SK-N-SH treated with all-trans-retinoic acid at 6 μM for 48 hours (cell line): ENCODE results near the gene COBL.

ENCODE experiments used
- ARNTL ChIP-seq: fragments of 450-650 bp; formaldehyde crosslinking; IDR thresholded peaks from 2 replicates; pipeline ENCODE4 v1.5.0; 2020; ENCODE audit warnings: low read depth, mild to moderate bottlenecking, moderate library complexity, borderline replicate concordance
- BACH2 ChIP-seq: fragments of 250-450 bp; sonication (Bioruptor Pico); IDR thresholded peaks from 2 replicates; pipeline ENCODE4 v1.9.0; 2021; ENCODE audit warnings: mild to moderate bottlenecking, borderline replicate concordance
- CREB5 ChIP-seq: fragments of 250-450 bp; sonication (Bioruptor Pico); IDR thresholded peaks from 2 replicates; pipeline ENCODE4 v1.5.1; 2020; ENCODE audit warnings: low read depth, mild to moderate bottlenecking, moderate library complexity
- ESRRG ChIP-seq: fragments of 250-450 bp; sonication (Bioruptor Pico); IDR thresholded peaks from 2 replicates; pipeline ENCODE4 v1.6.1; 2021; ENCODE audit warnings: mild to moderate bottlenecking
- GLIS3 ChIP-seq: fragments of 250-450 bp; sonication (Bioruptor Pico); IDR thresholded peaks from 2 replicates; pipeline ENCODE4 v1.5.0; 2020; ENCODE audit warnings: mild to moderate bottlenecking, moderate library complexity
- PPARA ChIP-seq: fragments of 250-450 bp; sonication (Bioruptor Pico); IDR thresholded peaks from 2 replicates; pipeline ENCODE4 v1.5.0; 2020; ENCODE audit warnings: mild to moderate bottlenecking, borderline replicate concordance
- RARB ChIP-seq: fragments of 250-450 bp; sonication (Bioruptor Pico); IDR thresholded peaks from 2 replicates; pipeline ENCODE4 v1.8.0; 2021; ENCODE audit warnings: mild to moderate bottlenecking, moderate library complexity
- SNAI2 ChIP-seq: fragments of 250-450 bp; sonication (Bioruptor Pico); IDR thresholded peaks from 2 replicates; pipeline ENCODE4 v1.5.0; 2020; ENCODE audit warnings: mild to moderate bottlenecking, moderate library complexity
- ZC3H10 ChIP-seq: fragments of 250-450 bp; sonication (Bioruptor Pico); IDR thresholded peaks from 2 replicates; pipeline ENCODE4 v1.5.1; 2021; ENCODE audit warnings: mild to moderate bottlenecking, moderate library complexity
- ZFP3 ChIP-seq: fragments of 250-450 bp; sonication (Bioruptor Pico); IDR thresholded peaks from 2 replicates; pipeline ENCODE4 v1.5.0; 2020; ENCODE audit warnings: mild to moderate bottlenecking, moderate library complexity
- ZFP30 ChIP-seq: fragments of 450-650 bp; formaldehyde crosslinking; IDR thresholded peaks from 2 replicates; pipeline ENCODE4 v1.5.0; 2022; ENCODE audit warnings: mild to moderate bottlenecking, moderate library complexity
- ZNF70 ChIP-seq: fragments of 450-650 bp; formaldehyde crosslinking; IDR thresholded peaks from 2 replicates; pipeline ENCODE4 v1.5.0; 2020; ENCODE audit warnings: mild to moderate bottlenecking, moderate library complexity
- ZNF8 ChIP-seq: fragments of 450-650 bp; formaldehyde crosslinking; IDR thresholded peaks from 2 replicates; pipeline ENCODE4 v1.5.0; 2020; ENCODE audit warnings: mild to moderate bottlenecking, moderate library complexity

GRCh38 chr7:51326656-51327286 is 10.2 kb upstream of the COBL start:
- TF ChIP-seq CREB5 (CRISPR knock-in tag), result no peak
- no peak for TF ChIP-seq SNAI2 (CRISPR knock-in tag)
- no peak for TF ChIP-seq PPARA (CRISPR knock-in tag)
- TF ChIP-seq ARNTL (CRISPR knock-in tag), result no peak
- TF ChIP-seq ZNF8 (CRISPR knock-in tag), result no peak
- TF ChIP-seq ZNF70, result no peak
- TF ChIP-seq ZC3H10 (CRISPR knock-in tag), result no peak
- TF ChIP-seq ESRRG (CRISPR knock-in tag), result no peak
- TF ChIP-seq GLIS3 (CRISPR knock-in tag), result no peak
- no peak for TF ChIP-seq BACH2 (CRISPR knock-in tag)
- no peak for TF ChIP-seq ZFP30 (CRISPR knock-in tag)
- TF ChIP-seq RARB (CRISPR knock-in tag), result no peak
- no peak for TF ChIP-seq ZFP3 (CRISPR knock-in tag)
